A549 (cell line): ENCODE results near the gene DCLRE1A.

Experiments
- BCL3 ChIP-seq: fragments of >200 bp; sonication (Bioruptor Twin); formaldehyde crosslinking; IDR thresholded peaks from 3 replicates; pipeline ENCODE4 v1.6.1; 2016
- CBX8 ChIP-seq: fragments of 200-600 bp; sonication (generic); IDR thresholded peaks from 2 replicates; pipeline ENCODE4 v1.6.1; 2016
- CTCF ChIP-seq: fragments of >200 bp; sonication (Bioruptor Twin); formaldehyde crosslinking; IDR thresholded peaks from 3 replicates; pipeline ENCODE4 v1.5.1; 2016
- EP300 ChIP-seq, 2 experiments: fragments of >200 bp; sonication (Bioruptor Twin); formaldehyde crosslinking; IDR thresholded peaks; 2 replicates in 1 of 2; 3 replicates in 1 of 2; pipeline ENCODE4 v1.6.1; 2016 to 2017
- MAFK ChIP-seq: fragments of 450-650 bp; IDR thresholded peaks from 2 replicates; pipeline ENCODE4 v1.6.1; 2014; ENCODE audit not compliant: partially characterized antibody
- MAX ChIP-seq: IDR thresholded peaks from 2 replicates; pipeline ENCODE4 v1.6.1; 2012
- NFE2L2 ChIP-seq: fragments of 150-350 bp; conservative IDR thresholded peaks from 2 replicates; pipeline ENCODE4 v1.6.1; 2014; ENCODE audit warnings: low read length
- NR3C1 ChIP-seq: fragments of >200 bp; sonication (Bioruptor Twin); formaldehyde crosslinking; IDR thresholded peaks from 3 replicates; pipeline ENCODE4 v1.6.1; 2017
- PBX3 ChIP-seq: IDR thresholded peaks from 2 replicates; pipeline ENCODE4 v1.6.1; 2012
- POLR2A ChIP-seq: IDR thresholded peaks from 2 replicates; pipeline ENCODE4 v1.6.1; 2012; ENCODE audit warnings: mild to moderate bottlenecking, low read length
- RFX5 ChIP-seq: fragments of 450-650 bp; IDR thresholded peaks from 2 replicates; pipeline ENCODE4 v1.7.1; 2014; ENCODE audit warnings: antibody characterized with exemption, mild to moderate bottlenecking, moderate library complexity

GRCh38 chr10:113875212-113875611 is 21.3 kb upstream of the DCLRE1A start:
- TF ChIP-seq PBX3 (no peak), CTCF (no peak), BCL3 (no peak), POLR2A (no peak), MAX (no peak), EP300 (IDR thresholded peaks at IDR 0.05) (no peak), CBX8 (no peak), MAFK (no peak), RFX5 (no peak), NR3C1 (no peak), NFE2L2 (no peak)
